ENCODE results near the gene RBPJL.

The RBPJL gene

GRCh38 chr20:45317826-45318225, 11.2 kb downstream of the RBPJL start:
- no peak for DNase-seq (ENCODE audit: low read depth in 2 of 2)

- no peak for DNase-seq (ENCODE audit: low read depth in 2 of 2)
Observed at GRCh38 chr20:45318386-45318939, 11.8 kb downstream of the RBPJL start.

- no peak for DNase-seq (ENCODE audit: low read depth in 2 of 2)
Observed at GRCh38 chr20:45318948-45319347, 12.3 kb downstream of the RBPJL start.

- DNase-seq (ENCODE audit: low read depth in 2 of 2), result no peak
Observed at GRCh38 chr20:45320948-45321595, 14.4 kb downstream of the RBPJL start.

GRCh38 chr20:45322952-45323383, 16.3 kb downstream of the RBPJL start:
- DNase-seq (ENCODE audit: low read depth in 2 of 2), result no peak

- no peak for DNase-seq (ENCODE audit: low read depth in 2 of 2)
Observed at GRCh38 chr20:45323731-45324130, 17.1 kb downstream of the RBPJL start.

- no peak for DNase-seq (ENCODE audit: low read depth in 2 of 2)
Observed at GRCh38 chr20:45325371-45325770, 18.7 kb downstream of the RBPJL start.

GRCh38 chr20:45328451-45328850, 21.8 kb downstream of the RBPJL start:
- DNase-seq (ENCODE audit: low read depth in 2 of 2), result no peak

GRCh38 chr20:45329497-45330319, 23.1 kb downstream of the RBPJL start:
- DNase-seq (ENCODE audit: low read depth in 2 of 2), result no peak

GRCh38 chr20:45330476-45330875, 23.8 kb downstream of the RBPJL start:
- no peak for DNase-seq (ENCODE audit: low read depth in 2 of 2)

GRCh38 chr20:45336530-45337366, 30.1 kb downstream of the RBPJL start:
- no peak for DNase-seq (ENCODE audit: low read depth in 2 of 2)

- DNase-seq (ENCODE audit: low read depth in 2 of 2), result no peak
Observed at GRCh38 chr20:45337367-45338120, 30.9 kb downstream of the RBPJL start.

GRCh38 chr20:45338121-45339030, 31.7 kb downstream of the RBPJL start:
- no peak for DNase-seq (ENCODE audit: low read depth in 2 of 2)

- no peak for DNase-seq (ENCODE audit: low read depth in 2 of 2)
Observed at GRCh38 chr20:45339084-45339483, 32.4 kb downstream of the RBPJL start.

- DNase-seq (ENCODE audit: low read depth in 2 of 2), result no peak
Observed at GRCh38 chr20:45339799-45340198, 33.2 kb downstream of the RBPJL start.

GRCh38 chr20:45340236-45340847, 33.7 kb downstream of the RBPJL start:
- DNase-seq (ENCODE audit: low read depth in 2 of 2), result no peak

- no peak for DNase-seq (ENCODE audit: low read depth in 2 of 2)
Observed at GRCh38 chr20:45340951-45341350, 34.3 kb downstream of the RBPJL start.

- DNase-seq (ENCODE audit: low read depth in 2 of 2), result no peak
Observed at GRCh38 chr20:45341579-45341938, 34.9 kb downstream of the RBPJL start.

- DNase-seq (ENCODE audit: low read depth in 2 of 2), result no peak
Observed at GRCh38 chr20:45341939-45342854, 35.6 kb downstream of the RBPJL start.
